HepG2 (cell line): ENCODE measurements around the gene RBM18. TPM values are rescaled to one million over a fixed set of nuclear protein-coding genes. Genes with fewer than 3 reads are reported as not detected.

Experiments used
- ATAC-seq: fragments of 200-7000 bp; cut with Tn5 transposase; 3 replicates; pipeline ENCODE4 v1.9.1; 2020; ENCODE audit warnings: mild to moderate bottlenecking, moderate library complexity
- BruUV-seq: library from RNA; stranded (reverse); fragments of 400-500 nt; replicated peaks from 2 replicates; lab custom pipeline; 2021; lab: Mats Ljungman, UMichigan
- CTCF ChIA-PET: fragments of 300-600 bp; formaldehyde crosslinking; extraction: SDS; loops from one replicate; lab custom pipeline; 2021; ENCODE audit warnings: low total read pairs, inconsistent platforms, low intra/inter-chr PET ratio; lab: Yijun Ruan, JAX
- POLR2A ChIA-PET: fragments of 350-600 bp; sonication (Branson Sonifier 250); formaldehyde crosslinking; loops from one replicate; lab custom pipeline; 2020; ENCODE audit warnings: antibody characterized with exemption, inconsistent platforms; lab: Yijun Ruan, JAX
- DNase-seq: peaks from one replicate; pipeline ENCODE4 v3.0.0-alpha.2; 2015; ENCODE audit warnings: low spot score
- FAIRE-seq: peaks from 3 replicates; lab custom pipeline; 2011; peaks lifted over from hg19 to GRCh38; lab: Jason Lieb, UNC
- H2AFZ ChIP-seq: one replicate; pipeline ENCODE4 v1.6.1; 2011; ENCODE audit warnings: low read length, inconsistent platforms
- H3K27ac ChIP-seq: fragments of 300-600 bp; 3 replicates; pipeline ENCODE4 v1.8.0; 2011; ENCODE audit warnings: mixed run types, mild to moderate bottlenecking, mixed read lengths, low read length, inconsistent platforms; ENCODE audit not compliant: insufficient read depth; ENCODE audit errors: extremely low read length
- H3K27me3 ChIP-seq, 2 experiments: fragments of 200-600 bp in 1 of 2; 2 replicates in 1 of 2; 3 replicates in 1 of 2; pipeline versions ENCODE4 v1.6.0 to v1.8.0; 2011; ENCODE audit warnings: low read length in 2 of 2, mild to moderate bottlenecking in 2 of 2, moderate library complexity in 2 of 2, inconsistent platforms in 1 of 2; ENCODE audit not compliant: insufficient read depth in 2 of 2, control insufficient read depth in 1 of 2
- H3K36me3 ChIP-seq, 2 experiments: fragments of 200-600 bp in 1 of 2; replicated peaks in 1 of 2; 2 replicates in 1 of 2; 3 replicates in 1 of 2; pipeline versions ENCODE4 v1.5.1 to v1.8.0; 2011; ENCODE audit warnings: low read length in 2 of 2, inconsistent platforms in 1 of 2; ENCODE audit not compliant: insufficient read depth in 2 of 2, control insufficient read depth in 1 of 2
- H3K4me1 ChIP-seq: 2 replicates; pipeline ENCODE4 v1.5.1; 2012; ENCODE audit warnings: low read length, inconsistent platforms; ENCODE audit not compliant: insufficient read depth
- H3K4me2 ChIP-seq: 2 replicates; pipeline ENCODE4 v1.6.0; 2011; ENCODE audit warnings: low read depth, low read length, inconsistent platforms
- H3K4me3 ChIP-seq, 3 experiments: fragments of 200-600 bp in 1 of 3; sonication (generic), shearing (Covaris generic) in 1 of 3; replicated peaks in 1 of 3; 2 replicates each; pipeline ENCODE4 v1.5.1; 2011 to 2016; ENCODE audit warnings: low read length in 3 of 3, inconsistent platforms in 2 of 3, low read depth in 2 of 3, mild to moderate bottlenecking in 2 of 3, control low read depth in 1 of 3, mixed read lengths in 1 of 3; ENCODE audit not compliant: insufficient read depth in 1 of 3
- H3K79me2 ChIP-seq: one replicate; pipeline ENCODE4 v1.6.1; 2011; ENCODE audit warnings: low read length, inconsistent platforms; ENCODE audit not compliant: insufficient read depth
- H3K9ac ChIP-seq: 2 replicates; pipeline ENCODE4 v1.6.0; 2011; ENCODE audit warnings: mild to moderate bottlenecking, low read depth, low read length, inconsistent platforms; ENCODE audit not compliant: insufficient read depth
- H3K9me3 ChIP-seq: 2 replicates; pipeline ENCODE4 v1.5.1; 2012; ENCODE audit warnings: mild to moderate bottlenecking, low read length
- H4K20me1 ChIP-seq: 2 replicates; pipeline ENCODE4 v1.6.0; 2011; ENCODE audit warnings: inconsistent platforms, mild to moderate bottlenecking, low read length, moderate library complexity; ENCODE audit not compliant: insufficient read depth
- ETV6 ChIP-seq: sonication (generic); formaldehyde crosslinking; conservative IDR thresholded peaks from 2 replicates; pipeline ENCODE4 v1.4.0; 2020; ENCODE audit warnings: missing genetic modification reagents
- GLI4 ChIP-seq: sonication (generic); formaldehyde crosslinking; IDR thresholded peaks from 2 replicates; pipeline ENCODE4 v1.5.1; 2020; ENCODE audit warnings: missing genetic modification reagents, mild to moderate bottlenecking, moderate library complexity, borderline replicate concordance
- JARID2 ChIP-seq: sonication (generic); formaldehyde crosslinking; IDR thresholded peaks from 2 replicates; pipeline ENCODE4 v1.8.1; 2023; ENCODE audit warnings: missing genetic modification reagents, inconsistent platforms; ENCODE audit not compliant: insufficient replicate concordance
- KDM5B ChIP-seq: sonication (generic); formaldehyde crosslinking; IDR thresholded peaks from 2 replicates; pipeline ENCODE4 v1.4.0; 2020; ENCODE audit warnings: missing genetic modification reagents, mild to moderate bottlenecking, borderline replicate concordance
- KLF13 ChIP-seq: sonication (generic); formaldehyde crosslinking; IDR thresholded peaks from 2 replicates; pipeline ENCODE4 v1.4.0; 2020; ENCODE audit warnings: mild to moderate bottlenecking, missing genetic modification reagents
- RFXAP ChIP-seq: sonication (generic); formaldehyde crosslinking; IDR thresholded peaks from 2 replicates; pipeline ENCODE4 v1.4.0; 2020; ENCODE audit warnings: missing genetic modification reagents, borderline replicate concordance
- TAF15 ChIP-seq: fragments of 200-400 bp; formaldehyde crosslinking; IDR thresholded peaks from one replicate; pipeline ENCODE4 v1.6.1; 2018; ENCODE audit warnings: mild to moderate bottlenecking, low read depth, low read length; ENCODE audit not compliant: poor library complexity, severe bottlenecking
- TMF1 ChIP-seq: sonication (generic); formaldehyde crosslinking; IDR thresholded peaks from 2 replicates; pipeline ENCODE4 v1.8.1; 2022; ENCODE audit warnings: low read depth, missing genetic modification reagents
- ZNF225 ChIP-seq: sonication (generic); formaldehyde crosslinking; IDR thresholded peaks from 2 replicates; pipeline ENCODE4 v1.4.0; 2020; ENCODE audit warnings: mild to moderate bottlenecking, missing genetic modification reagents
- ZNF383 ChIP-seq: sonication (generic); formaldehyde crosslinking; IDR thresholded peaks from 2 replicates; pipeline ENCODE4 v1.4.0; 2020; ENCODE audit warnings: missing genetic modification reagents, mild to moderate bottlenecking, borderline replicate concordance
- ZNF546 ChIP-seq: sonication (generic); formaldehyde crosslinking; conservative IDR thresholded peaks from 2 replicates; pipeline ENCODE4 v1.8.1; 2023; ENCODE audit warnings: mild to moderate bottlenecking, missing genetic modification reagents
- ZNF547 ChIP-seq: sonication (generic); formaldehyde crosslinking; IDR thresholded peaks from 2 replicates; pipeline ENCODE4 v1.5.1; 2020; ENCODE audit warnings: mild to moderate bottlenecking, missing genetic modification reagents
- ZNF557 ChIP-seq: sonication (generic); formaldehyde crosslinking; IDR thresholded peaks from 2 replicates; pipeline ENCODE4 v1.4.0; 2020; ENCODE audit warnings: missing genetic modification reagents
- WGBS: methylation state at CpG from one replicate; pipeline ENCODE4 v1.1.6; 2017; ENCODE audit warnings: low lambda C conversion rate; 5-methylcytosine and 5-hydroxymethylcytosine counted together
- in situ Hi-C: cut with HindIII; loops from 2 replicates; pipeline ENCODE4 v1.10.0; 2017; ENCODE audit warnings: low pct_unique_long_range_greater_than_20kb; ENCODE audit not compliant: extremely low pct_ligation_motif_present
- intact Hi-C: fragments of 100-400 bp; cut with micrococcal nuclease; formaldehyde crosslinking; loops from one replicate; pipeline ENCODE4 v1.10.0; 2022; ENCODE audit not compliant: unreplicated experiment
- polyA plus RNA-seq, 8 experiments: library from polyadenylated mRNA; depleted of rRNA in 3 of 8; stranded (reverse) in 7 of 8; unstranded in 1 of 8; fragments of >200 nt; fragmentation: Illumina TruSeq in 4 of 8; extraction: Trizol in 4 of 8; gene quantifications; 2 replicates each; pipeline versions ENCODE4 v1.2.1 to v1.2.3, GENCODE V29; 2011 to 2016; ENCODE audit warnings: low read depth in 4 of 8, missing spikeins in 1 of 8, mixed read lengths in 1 of 8; ENCODE audit not compliant: insufficient read depth in 1 of 8
- total RNA-seq, 5 experiments: library from RNA; depleted of rRNA; stranded (reverse); fragments of >200 nt; fragmentation: Illumina TruSeq; extraction: Trizol; gene quantifications; 2 replicates each; pipeline ENCODE4 v1.2.3, GENCODE V29; 2016; ENCODE audit warnings: low read depth in 1 of 5
- TF ChIP-seq, protein P1 (sequence below): IDR thresholded peaks from 2 replicates; pipeline ENCODE4 v1.6.1; 2016
- TF ChIP-seq, protein P2 (sequence below): sonication (generic); formaldehyde crosslinking; IDR thresholded peaks from 2 replicates; pipeline ENCODE4 v1.8.0; 2022; ENCODE audit warnings: mild to moderate bottlenecking, missing genetic modification reagents, borderline replicate concordance
- TF ChIP-seq, protein P3 (sequence below): fragments of 450-650 bp; IDR thresholded peaks from 2 replicates; pipeline ENCODE4 v1.6.1; 2017; ENCODE audit warnings: mild to moderate bottlenecking
- TF ChIP-seq, protein P4 (sequence below), 2 experiments: fragments of 450-650 bp in 1 of 2; sonication (generic) in 1 of 2; formaldehyde crosslinking; IDR thresholded peaks; 2 replicates each; pipeline versions ENCODE4 v1.5.0 to v1.8.0; 2020 to 2022; ENCODE audit warnings: mild to moderate bottlenecking in 1 of 2, missing genetic modification reagents in 1 of 2

RBM18 gene
- total and polyA plus RNA-seq, 2 of the 13 experiments (the other 11 are each of a cell fraction or from before 2014, with no cell fraction given): 12.6 to 16.6 TPM

DNA sequence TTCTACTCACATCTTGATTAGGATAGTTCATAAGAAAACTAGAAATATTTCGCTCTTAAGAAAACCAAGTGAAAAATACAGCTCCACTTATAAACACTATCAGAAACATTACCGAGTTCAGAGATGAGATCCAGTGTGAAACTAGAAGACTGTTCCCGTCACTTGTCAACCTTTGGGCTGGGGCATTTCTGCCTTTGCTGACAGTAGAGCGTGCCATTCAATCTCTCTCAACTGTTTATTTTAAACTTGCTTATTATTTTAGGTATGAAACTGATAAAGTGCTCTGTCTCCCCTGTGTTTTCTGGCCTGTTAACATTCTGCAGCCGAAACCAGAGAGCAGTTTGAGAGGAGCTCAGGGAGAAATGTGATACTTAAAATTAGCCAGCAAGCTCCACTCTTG is 16.7 kb upstream of the RBM18 start:
- FAIRE-seq (no peak), ATAC-seq (no peak), DNase-seq (no peak)
- in situ Hi-C loops (no loop called here), intact Hi-C loops (no loop called here)
- H3K79me2 ChIP-seq: peaks cover 3% of the 10 kb centered on the region
- H3K4me3 ChIP-seq: no peak overlapping the region
- 97% methylated on average over 5 of the region's 5 CpGs for WGBS
- H3K4me2 ChIP-seq: no peak overlapping the region
- H3K4me1 ChIP-seq: no peaks in the 10 kb centered on the region; the same call in 1 of the 2 replicates
- ChIA-PET CTCF (no interaction called here), POLR2A (no interaction called here)
- peaks cover 12 to 52% of the 10 kb centered on the region in 2 experiments for H3K36me3 ChIP-seq
- H3K9me3 ChIP-seq: peaks cover 4% of the 10 kb centered on the region; the same call in 1 of the 2 replicates
- H4K20me1 ChIP-seq: no peaks in the 10 kb centered on the region
- H3K27me3 ChIP-seq: no peaks in the 10 kb centered on the region
- H3K9ac ChIP-seq: no peak overlapping the region
- BruUV-seq: no TSS peak
- H3K27ac ChIP-seq: no peak overlapping the region
- TF ChIP-seq KLF13 (no peak), TAF15 (no peak), ZNF383 (CRISPR knock-in tag) (no peak), TMF1 (CRISPR knock-in tag) (no peak), RFXAP (CRISPR knock-in tag) (no peak), KDM5B (CRISPR knock-in tag) (no peak), ETV6 (CRISPR knock-in tag) (no peak), JARID2 (CRISPR knock-in tag) (no peak), ZNF547 (CRISPR knock-in tag) (no peak), GLI4 (CRISPR knock-in tag) (no peak), ZNF546 (CRISPR knock-in tag) (no peak), ZNF557 (CRISPR knock-in tag) (no peak), ZNF225 (no peak)
- TF ChIP-seq, protein P1, sequence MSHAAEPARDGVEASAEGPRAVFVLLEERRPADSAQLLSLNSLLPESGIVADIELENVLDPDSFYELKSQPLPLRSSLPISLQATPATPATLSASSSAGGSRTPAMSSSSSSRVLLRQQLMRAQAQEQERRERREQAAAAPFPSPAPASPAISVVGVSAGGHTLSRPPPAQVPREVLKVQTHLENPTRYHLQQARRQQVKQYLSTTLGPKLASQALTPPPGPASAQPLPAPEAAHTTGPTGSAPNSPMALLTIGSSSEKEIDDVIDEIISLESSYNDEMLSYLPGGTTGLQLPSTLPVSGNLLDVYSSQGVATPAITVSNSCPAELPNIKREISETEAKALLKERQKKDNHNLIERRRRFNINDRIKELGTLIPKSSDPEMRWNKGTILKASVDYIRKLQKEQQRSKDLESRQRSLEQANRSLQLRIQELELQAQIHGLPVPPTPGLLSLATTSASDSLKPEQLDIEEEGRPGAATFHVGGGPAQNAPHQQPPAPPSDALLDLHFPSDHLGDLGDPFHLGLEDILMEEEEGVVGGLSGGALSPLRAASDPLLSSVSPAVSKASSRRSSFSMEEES (CRISPR knock-in tag): no peak
- TF ChIP-seq, protein P2, sequence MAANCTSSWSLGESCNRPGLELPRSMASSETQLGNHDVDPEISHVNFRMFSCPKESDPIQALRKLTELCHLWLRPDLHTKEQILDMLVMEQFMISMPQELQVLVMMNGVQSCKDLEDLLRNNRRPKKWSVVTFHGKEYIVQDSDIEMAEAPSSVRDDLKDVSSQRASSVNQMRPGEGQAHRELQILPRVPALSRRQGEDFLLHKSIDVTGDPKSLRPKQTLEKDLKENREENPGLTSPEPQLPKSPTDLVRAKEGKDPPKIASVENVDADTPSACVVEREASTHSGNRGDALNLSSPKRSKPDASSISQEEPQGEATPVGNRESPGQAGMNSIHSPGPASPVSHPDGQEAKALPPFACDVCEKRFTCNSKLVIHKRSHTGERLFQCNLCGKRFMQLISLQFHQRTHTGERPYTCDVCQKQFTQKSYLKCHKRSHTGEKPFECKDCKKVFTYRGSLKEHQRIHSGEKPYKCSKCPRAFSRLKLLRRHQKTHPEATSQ (CRISPR knock-in tag): no peak
- TF ChIP-seq, protein P3, sequence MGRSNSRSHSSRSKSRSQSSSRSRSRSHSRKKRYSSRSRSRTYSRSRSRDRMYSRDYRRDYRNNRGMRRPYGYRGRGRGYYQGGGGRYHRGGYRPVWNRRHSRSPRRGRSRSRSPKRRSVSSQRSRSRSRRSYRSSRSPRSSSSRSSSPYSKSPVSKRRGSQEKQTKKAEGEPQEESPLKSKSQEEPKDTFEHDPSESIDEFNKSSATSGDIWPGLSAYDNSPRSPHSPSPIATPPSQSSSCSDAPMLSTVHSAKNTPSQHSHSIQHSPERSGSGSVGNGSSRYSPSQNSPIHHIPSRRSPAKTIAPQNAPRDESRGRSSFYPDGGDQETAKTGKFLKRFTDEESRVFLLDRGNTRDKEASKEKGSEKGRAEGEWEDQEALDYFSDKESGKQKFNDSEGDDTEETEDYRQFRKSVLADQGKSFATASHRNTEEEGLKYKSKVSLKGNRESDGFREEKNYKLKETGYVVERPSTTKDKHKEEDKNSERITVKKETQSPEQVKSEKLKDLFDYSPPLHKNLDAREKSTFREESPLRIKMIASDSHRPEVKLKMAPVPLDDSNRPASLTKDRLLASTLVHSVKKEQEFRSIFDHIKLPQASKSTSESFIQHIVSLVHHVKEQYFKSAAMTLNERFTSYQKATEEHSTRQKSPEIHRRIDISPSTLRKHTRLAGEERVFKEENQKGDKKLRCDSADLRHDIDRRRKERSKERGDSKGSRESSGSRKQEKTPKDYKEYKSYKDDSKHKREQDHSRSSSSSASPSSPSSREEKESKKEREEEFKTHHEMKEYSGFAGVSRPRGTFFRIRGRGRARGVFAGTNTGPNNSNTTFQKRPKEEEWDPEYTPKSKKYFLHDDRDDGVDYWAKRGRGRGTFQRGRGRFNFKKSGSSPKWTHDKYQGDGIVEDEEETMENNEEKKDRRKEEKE: no peak
- TF ChIP-seq, protein P4, sequence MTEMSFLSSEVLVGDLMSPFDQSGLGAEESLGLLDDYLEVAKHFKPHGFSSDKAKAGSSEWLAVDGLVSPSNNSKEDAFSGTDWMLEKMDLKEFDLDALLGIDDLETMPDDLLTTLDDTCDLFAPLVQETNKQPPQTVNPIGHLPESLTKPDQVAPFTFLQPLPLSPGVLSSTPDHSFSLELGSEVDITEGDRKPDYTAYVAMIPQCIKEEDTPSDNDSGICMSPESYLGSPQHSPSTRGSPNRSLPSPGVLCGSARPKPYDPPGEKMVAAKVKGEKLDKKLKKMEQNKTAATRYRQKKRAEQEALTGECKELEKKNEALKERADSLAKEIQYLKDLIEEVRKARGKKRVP (CRISPR knock-in tag; IDR thresholded peaks at IDR 0.05): no peak
- H2AFZ ChIP-seq: no peak overlapping the region
